Measurements from ENCODE around the gene TAF1.
"Not testable (repeated sequence)": the region's sequence is repeated elsewhere in the genome, so short reads cannot be mapped to it uniquely, and the experiment has no call there.

TAF1 gene

GRCh38 chrX:71365875-71366673 is at the start of gene TAF1:
Gene TAF1, plus strand, starts transcription at chrX:71366357. Its CDS starts 18 bp downstream, at chrX:71366375.
- DNase-seq: peak; percentile 94

- DNase-seq: not testable (repeated sequence)
Observed at GRCh38 chrX:71316959-71317358, 49.2 kb upstream of the TAF1 start.

- no peak for DNase-seq
Observed at GRCh38 chrX:71320126-71320525, 46.0 kb upstream of the TAF1 start.

DNA sequence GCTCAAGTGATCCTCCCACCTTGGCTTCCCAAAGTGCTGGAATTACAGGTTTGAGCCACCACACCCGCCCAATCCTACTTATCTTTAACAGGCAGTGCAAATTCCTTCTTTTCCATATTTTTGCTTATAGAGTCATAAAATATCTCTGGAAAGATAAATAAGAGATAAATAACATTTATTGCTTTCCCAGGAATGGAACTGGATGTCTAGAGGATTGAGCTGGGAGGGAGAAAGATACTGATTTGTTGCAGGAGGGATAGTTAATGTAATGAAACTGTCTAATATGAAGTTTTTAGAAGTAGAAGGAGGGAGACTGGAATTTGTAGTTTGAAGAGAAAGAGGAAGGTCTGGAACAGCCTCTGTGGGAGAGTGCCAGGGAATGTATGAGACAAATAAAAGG is 44.4 kb upstream of the TAF1 start:
- no peak for DNase-seq

GRCh38 chrX:71324452-71324851 is 41.7 kb upstream of the TAF1 start:
- DNase-seq: not testable (repeated sequence)

DNA sequence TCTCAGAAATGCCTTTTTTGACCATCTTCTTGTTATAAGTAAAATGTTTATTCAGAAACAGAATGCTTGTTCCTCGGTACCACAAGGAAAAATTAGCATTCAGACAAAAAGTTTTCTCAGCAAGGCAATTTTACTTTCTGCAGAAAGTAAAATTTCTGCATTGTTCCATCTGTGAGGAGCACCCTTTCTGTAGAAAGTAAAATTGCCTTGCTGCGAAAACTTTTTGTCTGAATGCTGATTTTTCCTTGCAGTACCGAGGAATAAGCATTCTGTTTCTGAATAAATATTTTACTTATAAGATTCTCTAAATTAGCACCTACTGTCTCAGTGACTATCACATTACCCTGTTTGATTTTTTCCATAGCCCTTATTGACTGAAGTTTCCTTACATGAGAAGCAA is 39.8 kb upstream of the TAF1 start:
- DNase-seq: no peak

DNA sequence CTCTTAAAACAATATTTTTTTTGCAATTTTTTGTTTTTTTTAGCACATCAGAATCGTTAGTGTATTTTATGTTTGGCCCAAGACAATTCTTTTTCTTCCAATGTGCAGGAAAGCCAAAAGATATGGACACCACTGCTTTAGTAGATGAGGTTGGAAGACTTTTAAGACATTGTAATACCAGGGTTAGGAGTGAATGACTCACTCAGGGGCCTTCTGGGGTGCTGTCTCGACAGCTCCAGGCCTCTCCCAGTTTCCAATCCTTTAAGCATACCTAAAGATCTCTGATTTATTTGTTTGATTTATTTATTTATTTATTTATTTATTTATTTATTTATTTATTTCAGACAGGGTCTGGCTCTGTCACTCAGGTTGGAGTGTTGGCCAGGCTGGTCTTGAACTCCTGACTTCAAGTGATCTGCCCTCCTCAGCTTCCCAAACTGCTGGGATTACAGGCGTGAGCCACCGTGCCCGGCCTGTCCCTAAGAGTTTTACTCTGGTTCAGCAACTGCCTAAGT is 16.9 kb upstream of the TAF1 start:
- DNase-seq: not testable (repeated sequence)

DNA sequence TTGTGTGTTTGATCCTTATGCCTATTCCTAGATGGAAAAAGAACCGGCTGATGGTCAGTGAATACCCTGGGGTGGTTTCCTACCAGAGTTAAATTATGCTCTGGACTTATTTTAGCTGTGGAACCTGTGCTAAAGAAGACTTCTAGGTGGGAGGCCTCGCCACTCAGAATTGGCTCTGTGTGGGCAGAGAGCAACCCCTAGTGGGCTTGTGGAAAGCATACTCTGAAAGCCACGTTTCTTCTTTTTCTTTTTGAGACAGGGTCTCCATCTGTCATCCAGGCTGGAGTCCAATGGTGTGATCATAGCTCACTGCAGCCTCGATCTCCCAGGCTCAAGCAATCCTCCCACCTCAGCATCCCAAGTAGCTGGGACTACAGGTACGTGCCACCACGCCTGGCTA is 16.3 kb upstream of the TAF1 start:
- DNase-seq: not testable (repeated sequence)

- not testable (repeated sequence) for DNase-seq
Observed at GRCh38 chrX:71352439-71352838, 13.7 kb upstream of the TAF1 start.

DNA sequence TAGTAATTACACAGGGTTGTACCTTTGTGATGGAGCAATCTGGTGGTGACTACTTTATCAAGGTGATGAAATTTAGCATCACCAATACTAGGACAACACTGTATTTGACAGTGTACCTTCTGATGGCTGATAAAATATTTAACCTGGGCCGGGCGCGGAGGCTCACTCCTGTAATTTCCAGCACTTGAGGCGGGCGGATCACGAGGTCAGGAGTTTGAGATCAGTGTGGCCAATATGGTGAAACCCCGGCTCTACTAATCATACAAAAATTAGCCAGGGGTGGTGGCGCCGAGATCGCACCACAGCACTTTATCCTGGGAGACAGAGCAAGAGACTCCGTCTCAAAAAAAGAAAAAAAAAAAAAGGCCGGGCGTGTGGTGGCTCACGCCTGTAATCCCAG is 1.9 kb upstream of the TAF1 start:
- DNase-seq: no peak

DNA sequence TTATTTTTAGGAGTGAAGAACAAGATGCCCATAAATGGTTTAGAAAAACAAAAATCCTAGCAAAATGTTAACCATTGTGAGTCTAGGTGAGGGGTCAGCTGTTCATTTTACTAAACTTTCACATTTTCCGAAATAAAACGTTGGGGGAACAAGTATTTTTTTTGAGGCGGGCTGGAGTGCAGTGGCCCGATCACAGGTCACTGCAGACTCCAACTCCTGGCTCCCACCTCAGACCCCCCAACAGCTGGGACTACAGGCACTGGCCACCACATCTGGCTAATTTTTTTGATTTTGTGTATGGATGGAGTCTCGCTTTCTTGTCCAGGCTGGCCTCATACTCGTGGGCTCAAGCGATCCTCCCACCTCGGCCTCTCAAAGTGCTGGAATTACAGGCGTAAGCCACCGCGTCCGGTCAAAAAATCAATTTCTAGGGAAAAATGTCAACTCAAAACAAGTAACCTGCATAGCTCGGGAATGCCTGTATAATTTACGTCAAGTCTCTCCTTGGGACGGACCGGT is 742 bp upstream of the TAF1 start:
- DNase-seq: no peak

DNA sequence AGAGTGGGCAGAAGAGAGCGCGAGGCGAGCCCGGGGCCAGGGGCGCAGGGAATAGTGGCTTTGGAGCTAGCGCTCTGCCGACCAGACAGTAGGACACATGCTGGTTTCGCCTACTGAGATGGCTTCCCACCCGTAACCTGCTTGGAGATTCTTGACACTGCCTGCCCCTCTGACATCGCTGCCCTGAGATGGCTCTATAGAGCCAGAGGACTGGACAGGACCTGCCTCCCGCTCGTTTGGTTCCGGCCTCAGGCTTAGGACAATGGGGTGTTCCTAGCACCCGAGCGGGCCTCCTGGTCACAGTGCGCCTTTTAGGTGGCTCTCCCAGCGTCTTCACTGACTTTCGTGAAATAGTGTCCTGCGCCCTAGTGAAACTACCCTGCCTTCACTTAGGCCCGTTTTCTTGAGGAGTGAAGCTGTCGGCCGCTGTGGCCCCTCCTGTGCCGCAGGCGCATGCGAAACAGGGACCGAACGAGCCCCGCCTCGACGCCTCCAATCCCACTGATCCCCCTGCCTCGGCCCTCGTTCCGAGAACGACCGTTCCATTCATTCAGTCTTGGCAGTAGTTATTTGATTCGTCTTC is 608 bp downstream of the TAF1 start:
- DNase-seq: peak; percentile 19

- DNase-seq: peak; percentile 15
Observed at GRCh38 chrX:71367396-71367795, 1.2 kb downstream of the TAF1 start.

- DNase-seq: no peak
Observed at GRCh38 chrX:71372388-71372787, 6.2 kb downstream of the TAF1 start.

GRCh38 chrX:71378732-71379131 is 12.6 kb downstream of the TAF1 start:
- no peak for DNase-seq

GRCh38 chrX:71391725-71392124 is 25.6 kb downstream of the TAF1 start:
- DNase-seq: not testable (repeated sequence)

- no peak for DNase-seq
Observed at GRCh38 chrX:71393919-71394318, 27.8 kb downstream of the TAF1 start.

DNA sequence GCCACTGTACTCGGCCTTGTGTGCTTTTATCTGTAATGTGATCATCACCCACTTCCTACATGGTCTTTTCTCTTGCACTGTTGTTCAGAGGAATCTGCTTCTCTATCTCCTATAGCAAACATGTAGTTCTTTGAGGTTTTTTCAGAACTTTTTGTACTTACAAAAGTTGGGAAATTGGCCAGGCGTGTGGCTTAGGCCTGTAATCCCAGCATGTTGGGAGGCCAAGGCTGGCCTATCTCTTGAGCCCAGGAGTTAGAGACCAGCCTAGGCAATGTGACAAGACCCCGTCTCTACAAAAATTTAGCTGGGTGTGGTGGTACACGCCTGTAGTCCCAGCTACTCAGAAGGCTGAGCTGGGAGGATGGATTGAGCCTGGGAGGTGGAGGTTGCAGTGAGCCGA is 30.4 kb downstream of the TAF1 start:
- DNase-seq: no peak

- no peak for DNase-seq
Observed at GRCh38 chrX:71400710-71401109, 34.6 kb downstream of the TAF1 start.

- DNase-seq: not testable (repeated sequence)
Observed at GRCh38 chrX:71416260-71416659, 50.1 kb downstream of the TAF1 start.

GRCh38 chrX:71420686-71421085 is 54.5 kb downstream of the TAF1 start:
- DNase-seq: no peak

DNA sequence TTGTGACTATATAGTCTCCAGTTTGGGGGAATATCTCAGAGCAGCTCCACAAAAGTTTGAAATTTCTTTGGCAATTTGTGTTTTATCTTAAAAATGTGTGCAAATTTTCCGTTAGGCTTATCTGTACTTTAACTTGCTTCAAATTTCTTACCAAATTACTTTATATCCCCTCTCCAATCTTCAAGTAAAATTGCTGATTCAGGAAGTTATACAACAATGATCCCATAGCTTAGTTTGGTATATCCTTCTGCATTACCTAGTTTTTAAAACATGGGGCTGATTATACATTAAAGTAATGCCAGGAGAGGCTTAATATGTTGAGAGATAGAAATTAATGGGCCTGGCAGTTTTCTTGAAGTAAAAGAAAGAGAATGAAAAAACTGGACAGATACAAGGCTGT is 66.6 kb downstream of the TAF1 start:
- no peak for DNase-seq

- no peak for DNase-seq
Observed at GRCh38 chrX:71438750-71439149, 72.6 kb downstream of the TAF1 start.

DNA sequence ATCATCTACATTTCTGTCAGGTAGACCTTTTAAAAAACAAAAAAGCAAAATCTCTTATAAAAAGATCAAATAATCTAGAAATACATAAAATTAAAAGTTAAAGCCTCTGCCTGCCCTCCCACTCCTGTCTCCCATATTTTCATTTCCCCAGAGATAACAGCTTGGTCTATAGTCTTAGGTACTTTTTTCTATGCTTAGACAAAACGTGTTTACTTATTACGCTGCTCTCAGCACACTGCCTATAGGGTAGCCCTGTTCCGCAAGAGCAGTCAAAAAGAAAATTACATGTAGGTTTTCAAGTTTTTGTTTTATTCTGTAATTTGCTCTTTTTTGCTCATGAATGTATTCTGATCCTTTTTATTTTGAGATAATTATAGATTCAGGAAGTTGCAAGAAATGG is 73.3 kb downstream of the TAF1 start:
- DNase-seq: no peak

Data from activated CD4-positive, alpha-beta T cell treated with anti-CD3 and anti-CD28 coated beads, Interleukin-2, amount 50 U/mL, for 16 hours (primary cell).